Ishikawa (cell line): ENCODE measurements around the gene FOXN1.

Experiments
- CEBPB ChIP-seq: IDR thresholded peaks from 2 replicates; pipeline ENCODE4 v1.6.1; 2012
- MAX ChIP-seq: IDR thresholded peaks from 2 replicates; pipeline ENCODE4 v1.6.1; 2012
- NFIC ChIP-seq: IDR thresholded peaks from 2 replicates; pipeline ENCODE4 v1.6.1; 2012
- RAD21 ChIP-seq: IDR thresholded peaks from 2 replicates; pipeline ENCODE4 v1.6.1; 2012; ENCODE audit warnings: low read depth
- TAF1 ChIP-seq: IDR thresholded peaks from 2 replicates; pipeline ENCODE4 v1.6.1; 2012; ENCODE audit warnings: low read depth, mild to moderate bottlenecking
- TCF12 ChIP-seq: IDR thresholded peaks from 2 replicates; pipeline ENCODE4 v1.6.1; 2012; ENCODE audit warnings: low read depth
- USF1 ChIP-seq: IDR thresholded peaks from 2 replicates; pipeline ENCODE4 v1.6.1; 2012
- YY1 ChIP-seq: IDR thresholded peaks from 2 replicates; pipeline ENCODE4 v1.6.1; 2012; ENCODE audit warnings: low read depth
- TF ChIP-seq, protein P1 (sequence below): IDR thresholded peaks from 2 replicates; pipeline ENCODE4 v1.6.1; 2012; ENCODE audit warnings: low read depth, mild to moderate bottlenecking

DNA sequence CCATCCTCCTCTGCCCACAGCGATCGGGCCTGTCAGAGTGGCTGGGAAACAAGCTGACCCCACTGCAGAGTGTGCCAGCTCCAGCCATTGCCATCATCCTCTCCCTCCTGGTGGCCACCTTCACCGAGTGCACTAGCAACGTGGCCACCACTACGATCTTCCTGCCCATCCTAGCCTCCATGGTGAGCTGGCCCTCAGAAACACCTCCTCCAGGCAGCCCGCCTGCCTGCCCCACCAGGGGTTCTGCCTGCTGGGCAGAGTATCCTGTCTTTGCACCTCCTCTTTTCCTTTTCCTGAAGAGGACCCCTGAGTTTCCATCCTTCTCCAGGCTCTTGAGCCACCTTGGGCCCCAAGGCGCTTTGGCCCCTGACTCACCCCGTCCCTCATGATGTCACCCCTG lies 10.5 kb upstream of the FOXN1 start:
- no peak for TF ChIP-seq NFIC
- TF ChIP-seq RAD21 = no peak
- TF ChIP-seq MAX = no peak
- TF ChIP-seq USF1 = no peak
- no peak for TF ChIP-seq TAF1
- TF ChIP-seq, protein P1, sequence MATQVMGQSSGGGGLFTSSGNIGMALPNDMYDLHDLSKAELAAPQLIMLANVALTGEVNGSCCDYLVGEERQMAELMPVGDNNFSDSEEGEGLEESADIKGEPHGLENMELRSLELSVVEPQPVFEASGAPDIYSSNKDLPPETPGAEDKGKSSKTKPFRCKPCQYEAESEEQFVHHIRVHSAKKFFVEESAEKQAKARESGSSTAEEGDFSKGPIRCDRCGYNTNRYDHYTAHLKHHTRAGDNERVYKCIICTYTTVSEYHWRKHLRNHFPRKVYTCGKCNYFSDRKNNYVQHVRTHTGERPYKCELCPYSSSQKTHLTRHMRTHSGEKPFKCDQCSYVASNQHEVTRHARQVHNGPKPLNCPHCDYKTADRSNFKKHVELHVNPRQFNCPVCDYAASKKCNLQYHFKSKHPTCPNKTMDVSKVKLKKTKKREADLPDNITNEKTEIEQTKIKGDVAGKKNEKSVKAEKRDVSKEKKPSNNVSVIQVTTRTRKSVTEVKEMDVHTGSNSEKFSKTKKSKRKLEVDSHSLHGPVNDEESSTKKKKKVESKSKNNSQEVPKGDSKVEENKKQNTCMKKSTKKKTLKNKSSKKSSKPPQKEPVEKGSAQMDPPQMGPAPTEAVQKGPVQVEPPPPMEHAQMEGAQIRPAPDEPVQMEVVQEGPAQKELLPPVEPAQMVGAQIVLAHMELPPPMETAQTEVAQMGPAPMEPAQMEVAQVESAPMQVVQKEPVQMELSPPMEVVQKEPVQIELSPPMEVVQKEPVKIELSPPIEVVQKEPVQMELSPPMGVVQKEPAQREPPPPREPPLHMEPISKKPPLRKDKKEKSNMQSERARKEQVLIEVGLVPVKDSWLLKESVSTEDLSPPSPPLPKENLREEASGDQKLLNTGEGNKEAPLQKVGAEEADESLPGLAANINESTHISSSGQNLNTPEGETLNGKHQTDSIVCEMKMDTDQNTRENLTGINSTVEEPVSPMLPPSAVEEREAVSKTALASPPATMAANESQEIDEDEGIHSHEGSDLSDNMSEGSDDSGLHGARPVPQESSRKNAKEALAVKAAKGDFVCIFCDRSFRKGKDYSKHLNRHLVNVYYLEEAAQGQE = no peak
- no peak for TF ChIP-seq CEBPB
- TF ChIP-seq YY1 = no peak
- no peak for TF ChIP-seq TCF12
